HepG2 (cell line): Measurements from ENCODE around the gene PTAFR. TPM values are rescaled to one million over a fixed set of nuclear protein-coding genes. Genes with fewer than 3 reads are reported as not detected.

ENCODE experiments used
- AHDC1 ChIP-seq: sonication (generic); formaldehyde crosslinking; IDR thresholded peaks from 2 replicates; pipeline ENCODE4 v1.5.1; 2020; ENCODE audit warnings: mild to moderate bottlenecking, missing genetic modification reagents, borderline replicate concordance
- ARID5B ChIP-seq: IDR thresholded peaks from 2 replicates; pipeline ENCODE4 v1.4.0; 2020; ENCODE audit warnings: mild to moderate bottlenecking, missing genetic modification reagents
- BCL6 ChIP-seq: IDR thresholded peaks from 2 replicates; pipeline ENCODE4 v1.6.1; 2016; ENCODE audit warnings: missing genetic modification reagents, missing compliant biosample characterization
- ELF3 ChIP-seq: IDR thresholded peaks from 2 replicates; pipeline ENCODE4 v1.6.1; 2016; ENCODE audit warnings: missing genetic modification reagents, missing compliant biosample characterization
- FOSL2 ChIP-seq: sonication (generic); formaldehyde crosslinking; IDR thresholded peaks from 2 replicates; pipeline ENCODE4 v1.4.0; 2020; ENCODE audit warnings: missing genetic modification reagents
- FOXP1 ChIP-seq, 2 experiments: fragments of 450-650 bp in 1 of 2; IDR thresholded peaks; 2 replicates each; pipeline ENCODE4 v1.6.1; 2017 to 2018; ENCODE audit warnings: antibody characterized with exemption in 1 of 2
- NCOA2 ChIP-seq: sonication (generic); formaldehyde crosslinking; IDR thresholded peaks from 2 replicates; pipeline ENCODE4 v1.8.0; 2022; ENCODE audit warnings: inconsistent platforms
- RARA ChIP-seq: IDR thresholded peaks from 2 replicates; pipeline ENCODE4 v1.6.1; 2016; ENCODE audit warnings: missing genetic modification reagents, missing compliant biosample characterization
- RELA ChIP-seq: sonication (generic); formaldehyde crosslinking; IDR thresholded peaks from 2 replicates; pipeline ENCODE4 v1.4.0; 2020; ENCODE audit warnings: missing genetic modification reagents
- SAP130 ChIP-seq: IDR thresholded peaks from 2 replicates; pipeline ENCODE4 v1.6.1; 2016; ENCODE audit warnings: low read depth
- TBX2 ChIP-seq: sonication (generic); formaldehyde crosslinking; IDR thresholded peaks from 2 replicates; pipeline ENCODE4 v1.5.0; 2020; ENCODE audit warnings: missing genetic modification reagents, mild to moderate bottlenecking, borderline replicate concordance
- ZNF12 ChIP-seq: sonication (generic); formaldehyde crosslinking; IDR thresholded peaks from 2 replicates; pipeline ENCODE4 v1.5.0; 2020; ENCODE audit warnings: missing genetic modification reagents
- ZNF644 ChIP-seq: IDR thresholded peaks from 2 replicates; pipeline ENCODE4 v1.6.1; 2016; ENCODE audit warnings: low read depth
- polyA plus RNA-seq, 8 experiments: library from polyadenylated mRNA; depleted of rRNA in 3 of 8; stranded (reverse) in 7 of 8; unstranded in 1 of 8; fragments of >200 nt; fragmentation: Illumina TruSeq in 4 of 8; extraction: Trizol in 4 of 8; gene quantifications; 2 replicates each; pipeline versions ENCODE4 v1.2.1 to v1.2.3, GENCODE V29; 2011 to 2016; ENCODE audit warnings: low read depth in 4 of 8, missing spikeins in 1 of 8, mixed read lengths in 1 of 8; ENCODE audit not compliant: insufficient read depth in 1 of 8
- total RNA-seq, 5 experiments: library from RNA; depleted of rRNA; stranded (reverse); fragments of >200 nt; fragmentation: Illumina TruSeq; extraction: Trizol; gene quantifications; 2 replicates each; pipeline ENCODE4 v1.2.3, GENCODE V29; 2016; ENCODE audit warnings: low read depth in 1 of 5
- TF ChIP-seq, protein P1 (sequence below): sonication (generic); formaldehyde crosslinking; conservative IDR thresholded peaks from 2 replicates; pipeline ENCODE4 v1.4.0; 2020; ENCODE audit warnings: mild to moderate bottlenecking, missing genetic modification reagents, moderate library complexity

Gene PTAFR
- total and polyA plus RNA-seq, 2 of the 13 experiments (the other 11 are each of a cell fraction or from before 2014, with no cell fraction given) = 0.27 to 24.0 TPM

DNA sequence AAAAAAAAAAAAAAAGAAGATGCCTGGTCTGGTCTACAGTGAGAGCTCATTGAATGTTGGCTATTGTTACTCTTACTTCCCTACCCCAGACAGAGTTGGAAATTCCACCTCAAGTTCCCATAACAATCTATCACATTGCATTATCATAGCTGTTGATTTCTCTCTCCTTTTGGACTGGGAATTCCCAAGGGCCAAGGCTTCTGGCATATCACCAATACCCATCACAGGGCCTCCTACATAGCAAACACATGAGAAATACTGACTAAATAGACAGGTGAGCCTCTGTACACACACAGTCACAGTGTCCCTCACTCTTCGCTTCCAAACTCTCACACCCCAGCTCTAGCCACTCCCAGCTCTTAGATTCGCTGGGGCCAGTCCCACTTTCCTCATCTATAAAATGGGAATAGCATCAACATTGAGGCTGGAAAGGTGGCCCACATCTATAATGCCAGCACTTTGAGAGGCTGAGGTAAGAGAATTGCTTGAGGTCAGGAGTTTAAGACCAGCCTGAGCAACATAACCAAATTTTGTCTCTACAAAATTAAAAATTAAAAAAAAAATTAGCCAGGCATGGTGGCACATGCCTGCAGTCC is 6.4 kb downstream of the PTAFR start (continued):
- TF ChIP-seq AHDC1 (CRISPR knock-in tag) (0 out of 2 replicates have a peak, but pooled peaks have one; percentile 23), SAP130 (CRISPR knock-in tag) (peak; percentile 49; the same call in 1 of the 2 replicates), NCOA2 (CRISPR knock-in tag) (peak; percentile 53; the same call in 1 of the 2 replicates), FOXP1 (IDR thresholded peaks at IDR 0.05) (no peak), FOXP1 (CRISPR knock-in tag; IDR thresholded peaks at IDR 0.05) (peak; percentile 51; the same call in 1 of the 2 replicates), ARID5B (CRISPR knock-in tag) (peak; percentile 58), RELA (0 out of 2 replicates have a peak, but pooled peaks have one; percentile 41), BCL6 (CRISPR knock-in tag) (peak; percentile 68), ZNF12 (CRISPR knock-in tag) (0 out of 2 replicates have a peak, but pooled peaks have one; percentile 24), TBX2 (peak; percentile 35; the same call in 1 of the 2 replicates), ZNF644 (CRISPR knock-in tag) (0 out of 2 replicates have a peak, but pooled peaks have one; percentile 32), RARA (CRISPR knock-in tag) (peak; percentile 69), FOSL2 (peak; percentile 80), ELF3 (CRISPR knock-in tag) (peak; percentile 52; the same call in 1 of the 2 replicates)
- TF ChIP-seq, protein P1, sequence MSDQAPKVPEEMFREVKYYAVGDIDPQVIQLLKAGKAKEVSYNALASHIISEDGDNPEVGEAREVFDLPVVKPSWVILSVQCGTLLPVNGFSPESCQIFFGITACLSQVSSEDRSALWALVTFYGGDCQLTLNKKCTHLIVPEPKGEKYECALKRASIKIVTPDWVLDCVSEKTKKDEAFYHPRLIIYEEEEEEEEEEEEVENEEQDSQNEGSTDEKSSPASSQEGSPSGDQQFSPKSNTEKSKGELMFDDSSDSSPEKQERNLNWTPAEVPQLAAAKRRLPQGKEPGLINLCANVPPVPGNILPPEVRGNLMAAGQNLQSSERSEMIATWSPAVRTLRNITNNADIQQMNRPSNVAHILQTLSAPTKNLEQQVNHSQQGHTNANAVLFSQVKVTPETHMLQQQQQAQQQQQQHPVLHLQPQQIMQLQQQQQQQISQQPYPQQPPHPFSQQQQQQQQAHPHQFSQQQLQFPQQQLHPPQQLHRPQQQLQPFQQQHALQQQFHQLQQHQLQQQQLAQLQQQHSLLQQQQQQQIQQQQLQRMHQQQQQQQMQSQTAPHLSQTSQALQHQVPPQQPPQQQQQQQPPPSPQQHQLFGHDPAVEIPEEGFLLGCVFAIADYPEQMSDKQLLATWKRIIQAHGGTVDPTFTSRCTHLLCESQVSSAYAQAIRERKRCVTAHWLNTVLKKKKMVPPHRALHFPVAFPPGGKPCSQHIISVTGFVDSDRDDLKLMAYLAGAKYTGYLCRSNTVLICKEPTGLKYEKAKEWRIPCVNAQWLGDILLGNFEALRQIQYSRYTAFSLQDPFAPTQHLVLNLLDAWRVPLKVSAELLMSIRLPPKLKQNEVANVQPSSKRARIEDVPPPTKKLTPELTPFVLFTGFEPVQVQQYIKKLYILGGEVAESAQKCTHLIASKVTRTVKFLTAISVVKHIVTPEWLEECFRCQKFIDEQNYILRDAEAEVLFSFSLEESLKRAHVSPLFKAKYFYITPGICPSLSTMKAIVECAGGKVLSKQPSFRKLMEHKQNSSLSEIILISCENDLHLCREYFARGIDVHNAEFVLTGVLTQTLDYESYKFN (CRISPR knock-in tag) = peak; percentile 64
